PFSK-1 (cell line): ENCODE measurements around the gene OPCML.

Source experiments
- POLR2AphosphoS5 ChIP-seq: IDR thresholded peaks from 2 replicates; pipeline ENCODE4 v1.6.1; 2012; ENCODE audit warnings: low read depth, mild to moderate bottlenecking, control low read depth, low read length, moderate library complexity
- REST ChIP-seq, 2 experiments: IDR thresholded peaks; 2 replicates each; pipeline versions ENCODE4 v1.6.1 to v1.8.0; 2011 to 2012; ENCODE audit warnings: low read depth in 2 of 2, low read length in 2 of 2, control low read depth in 1 of 2, inconsistent platforms in 1 of 2, mild to moderate bottlenecking in 1 of 2, moderate library complexity in 1 of 2; ENCODE audit not compliant: insufficient read depth in 1 of 2

- no peak for TF ChIP-seq POLR2AphosphoS5
- no peak for TF ChIP-seq REST (IDR thresholded peaks at IDR 0.05; ENCODE audit: insufficient read depth in 1 of 2, low read depth in 2 of 2, low read length in 2 of 2)
Observed at GRCh38 chr11:132856032-132856431, 676.3 kb downstream of the OPCML start.
